ENCODE data around the gene SCRN2. TPM values are rescaled to one million over a fixed set of nuclear protein-coding genes. Genes with fewer than 3 reads are reported as not detected.

The SCRN2 gene
- total RNA-seq, 2 experiments from 2014 or later: 15.3 to 17.1 TPM

GRCh38 chr17:47856830-47857229, 15.8 kb upstream of the SCRN2 start:
- H3K4me3 Mint-ChIP-seq: no peak overlapping the region
- H3K9me3 Mint-ChIP-seq: no peaks in the 10 kb centered on the region
- H3K27me3 Mint-ChIP-seq: peaks cover 58% of the 10 kb centered on the region
- no peak for DNase-seq
- H3K4me1 Mint-ChIP-seq: peaks cover 12% of the 10 kb centered on the region
- H3K27ac Mint-ChIP-seq: no peak overlapping the region
- no peaks in the 10 kb centered on the region for H3K36me3 Mint-ChIP-seq

- Mint-ChIP-seq H3K27me3 (peaks cover 66% of the 10 kb centered on the region), H3K27ac (no peak overlapping the region), H3K9me3 (no peaks in the 10 kb centered on the region), H3K4me3 (no peak overlapping the region), H3K36me3 (no peaks in the 10 kb centered on the region), H3K4me1 (peaks cover 14% of the 10 kb centered on the region)
- no peak for DNase-seq
These were observed 14.7 kb upstream of the SCRN2 start for GRCh38 chr17:47855737-47856136.

GRCh38 chr17:47853616-47854015, 12.5 kb upstream of the SCRN2 start:
- no peak for DNase-seq
- H3K9me3 Mint-ChIP-seq: no peaks in the 10 kb centered on the region
- H3K4me1 Mint-ChIP-seq: peaks cover 20% of the 10 kb centered on the region
- H3K27me3 Mint-ChIP-seq: peaks cover 78% of the 10 kb centered on the region
- H3K36me3 Mint-ChIP-seq: no peaks in the 10 kb centered on the region
- H3K27ac Mint-ChIP-seq: no peak overlapping the region
- H3K4me3 Mint-ChIP-seq: no peak overlapping the region

- peaks cover 20% of the 10 kb centered on the region for H3K4me1 Mint-ChIP-seq
- no peaks in the 10 kb centered on the region for H3K9me3 Mint-ChIP-seq
- H3K36me3 Mint-ChIP-seq: no peaks in the 10 kb centered on the region
- peak overlapping the region; percentile 46 for H3K27ac Mint-ChIP-seq
- peak; percentile 38 for DNase-seq
- peak overlapping the region; percentile 38 for H3K4me3 Mint-ChIP-seq
- H3K27me3 Mint-ChIP-seq: peaks cover 85% of the 10 kb centered on the region
These were observed 11.3 kb upstream of the SCRN2 start for GRCh38 chr17:47852113-47852949.

GRCh38 chr17:47851764-47852112, 10.7 kb upstream of the SCRN2 start:
- peak overlapping the region; percentile 46 for H3K27ac Mint-ChIP-seq
- H3K36me3 Mint-ChIP-seq: no peaks in the 10 kb centered on the region
- H3K4me3 Mint-ChIP-seq: peak overlapping the region; percentile 38
- no peaks in the 10 kb centered on the region for H3K9me3 Mint-ChIP-seq
- no peak for DNase-seq
- H3K27me3 Mint-ChIP-seq: peaks cover 88% of the 10 kb centered on the region
- peaks cover 23% of the 10 kb centered on the region for H3K4me1 Mint-ChIP-seq

- Mint-ChIP-seq H3K27ac (peak within 1 kb of the TSS; percentile 46), H3K4me1 (peaks cover 23% of the 10 kb centered on the region), H3K27me3 (peaks cover 91% of the 10 kb centered on the region), H3K4me3 (peak within 1 kb of the TSS; percentile 38), H3K9me3 (no peaks in the 10 kb centered on the region), H3K36me3 (no peaks in the 10 kb centered on the region)
- DNase-seq: peak; percentile 75
These were observed 9.9 kb upstream of the SCRN2 start, which contains the start of gene SP6 for GRCh38 chr17:47850692-47851573. TSS of gene SP6 (minus strand) at chr17:47851163. CDS start at chr17:47848429, 2,734 bp downstream.

- Mint-ChIP-seq H3K9me3 (no peaks in the 10 kb centered on the region), H3K27ac (no peak overlapping the region), H3K27me3 (peaks cover 91% of the 10 kb centered on the region), H3K36me3 (no peaks in the 10 kb centered on the region), H3K4me3 (peak overlapping the region; percentile 23), H3K4me1 (peaks cover 23% of the 10 kb centered on the region)
- DNase-seq: no peak
These were observed 9.3 kb upstream of the SCRN2 start for GRCh38 chr17:47850373-47850691.

- Mint-ChIP-seq H3K27me3 (peaks cover 85% of the 10 kb centered on the region), H3K36me3 (no peaks in the 10 kb centered on the region), H3K4me3 (no peak overlapping the region), H3K27ac (no peak overlapping the region), H3K9me3 (no peaks in the 10 kb centered on the region), H3K4me1 (peaks cover 19% of the 10 kb centered on the region)
- no peak for DNase-seq
These were observed 7.1 kb upstream of the SCRN2 start for GRCh38 chr17:47848198-47848513.

GRCh38 chr17:47847341-47848197, 6.5 kb upstream of the SCRN2 start:
- Mint-ChIP-seq H3K9me3 (no peaks in the 10 kb centered on the region), H3K27ac (no peak overlapping the region), H3K36me3 (no peaks in the 10 kb centered on the region), H3K4me3 (no peak overlapping the region), H3K4me1 (peaks cover 21% of the 10 kb centered on the region), H3K27me3 (peaks cover 79% of the 10 kb centered on the region)
- DNase-seq: peak; percentile 36

- H3K4me3 Mint-ChIP-seq: no peak overlapping the region
- no peaks in the 10 kb centered on the region for H3K36me3 Mint-ChIP-seq
- no peak for DNase-seq
These were observed 5.8 kb upstream of the SCRN2 start for GRCh38 chr17:47846716-47847340.

GRCh38 chr17:47845716-47846075, 4.6 kb upstream of the SCRN2 start:
- Mint-ChIP-seq H3K27me3 (peaks cover 64% of the 10 kb centered on the region), H3K27ac (no peak overlapping the region), H3K9me3 (no peaks in the 10 kb centered on the region), H3K36me3 (no peaks in the 10 kb centered on the region), H3K4me1 (peaks cover 27% of the 10 kb centered on the region), H3K4me3 (no peak overlapping the region)
- no peak for DNase-seq

More at GRCh38 chr17:47846716-47847340, 5.8 kb upstream of the SCRN2 start:
- Mint-ChIP-seq H3K27ac (no peak overlapping the region), H3K27me3 (peaks cover 71% of the 10 kb centered on the region), H3K9me3 (no peaks in the 10 kb centered on the region), H3K4me1 (peaks cover 21% of the 10 kb centered on the region)

- Mint-ChIP-seq H3K4me3 (no peak overlapping the region), H3K27ac (no peak overlapping the region), H3K27me3 (peaks cover 57% of the 10 kb centered on the region), H3K36me3 (no peaks in the 10 kb centered on the region), H3K9me3 (no peaks in the 10 kb centered on the region), H3K4me1 (peaks cover 26% of the 10 kb centered on the region)
- no peak for DNase-seq
These were observed 4.0 kb upstream of the SCRN2 start for GRCh38 chr17:47844814-47845715.

- H3K27ac Mint-ChIP-seq: no peak overlapping the region
- peaks cover 49% of the 10 kb centered on the region for H3K27me3 Mint-ChIP-seq
- H3K4me3 Mint-ChIP-seq: no peak overlapping the region
- DNase-seq: no peak
- H3K36me3 Mint-ChIP-seq: no peaks in the 10 kb centered on the region
- no peaks in the 10 kb centered on the region for H3K9me3 Mint-ChIP-seq
- H3K4me1 Mint-ChIP-seq: peaks cover 35% of the 10 kb centered on the region
These were observed 3.2 kb upstream of the SCRN2 start for GRCh38 chr17:47844227-47844626.

- H3K4me1 Mint-ChIP-seq: peaks cover 35% of the 10 kb centered on the region
- no peaks in the 10 kb centered on the region for H3K9me3 Mint-ChIP-seq
- H3K27me3 Mint-ChIP-seq: peaks cover 40% of the 10 kb centered on the region
- no peaks in the 10 kb centered on the region for H3K36me3 Mint-ChIP-seq
- no peak for DNase-seq
- no peak overlapping the region for H3K27ac Mint-ChIP-seq
- no peak overlapping the region for H3K4me3 Mint-ChIP-seq
These were observed 2.3 kb upstream of the SCRN2 start for GRCh38 chr17:47843391-47843730.

All from activated naive CD8-positive, alpha-beta T cell treated with anti-CD3 and anti-CD28 coated beads for 36 hours (primary cell).